HG03108 (cell line): Measurements from ENCODE around the gene PPDPF.
"Not testable (repeated sequence)": the region's sequence is repeated elsewhere in the genome, so short reads cannot be mapped to it uniquely, and the experiment has no call there.

Experiments
- ATAC-seq: cut with Tn5 transposase; IDR thresholded peaks from one replicate; pipeline ENCODE4 v1.9.1; 2021; ENCODE audit warnings: moderate library complexity; ENCODE audit not compliant: unreplicated experiment

Gene PPDPF

GRCh38 chr20:63499338-63499969 lies 21.1 kb upstream of the PPDPF start:
- no peak for ATAC-seq

GRCh38 chr20:63500151-63500901 lies 20.2 kb upstream of the PPDPF start:
- no peak for ATAC-seq

GRCh38 chr20:63500902-63501817 lies 19.4 kb upstream of the PPDPF start:
- ATAC-seq = no peak

- ATAC-seq = no peak
Observed at GRCh38 chr20:63501818-63502670, 18.5 kb upstream of the PPDPF start.

GRCh38 chr20:63502671-63503172 lies 17.8 kb upstream of the PPDPF start:
- no peak for ATAC-seq

- ATAC-seq = no peak
Observed at GRCh38 chr20:63503524-63503923, 17.0 kb upstream of the PPDPF start.

- ATAC-seq = no peak
Observed at GRCh38 chr20:63504642-63505041, 15.9 kb upstream of the PPDPF start.

GRCh38 chr20:63505281-63505680 lies 15.3 kb upstream of the PPDPF start:
- ATAC-seq = no peak

- ATAC-seq = no peak
Observed at GRCh38 chr20:63505723-63506122, 14.8 kb upstream of the PPDPF start.

- no peak for ATAC-seq
Observed at GRCh38 chr20:63507083-63507743, 13.4 kb upstream of the PPDPF start.

GRCh38 chr20:63508072-63508768 lies 12.3 kb upstream of the PPDPF start:
- ATAC-seq = no peak

- no peak for ATAC-seq
Observed at GRCh38 chr20:63509088-63509564, 11.4 kb upstream of the PPDPF start.

- no peak for ATAC-seq
Observed at GRCh38 chr20:63513207-63513606, 7.4 kb upstream of the PPDPF start.

GRCh38 chr20:63514520-63514919 lies 6.0 kb upstream of the PPDPF start:
- not testable (repeated sequence) for ATAC-seq

- ATAC-seq = no peak
Observed at GRCh38 chr20:63517376-63518309, 2.9 kb upstream of the PPDPF start.

- ATAC-seq = no peak
Observed at GRCh38 chr20:63518351-63518861, 2.2 kb upstream of the PPDPF start.

GRCh38 chr20:63518946-63519667 lies 1.5 kb upstream of the PPDPF start:
- no peak for ATAC-seq
